Pulmonary artery endothelial cell (primary cell): ENCODE results near the gene SMIM7. TPM values are rescaled to one million over a fixed set of nuclear protein-coding genes. Genes with fewer than 3 reads are reported as not detected.
"Not testable (repeated sequence)": the region's sequence is repeated elsewhere in the genome, so short reads cannot be mapped to it uniquely, and the experiment has no call there.

Experiments used
- DNase-seq: peaks from one replicate; pipeline ENCODE4 v3.0.0-alpha.2; 2011; ENCODE audit warnings: low read depth, low spot score
- total RNA-seq: library from RNA; depleted of rRNA; stranded (reverse); fragments of >200 nt; gene quantifications from 2 replicates; pipeline ENCODE4 v1.2.3, GENCODE V29; 2014

The SMIM7 gene
- total RNA-seq, 1 donor from 2014 or later: 34.0 TPM

DNA sequence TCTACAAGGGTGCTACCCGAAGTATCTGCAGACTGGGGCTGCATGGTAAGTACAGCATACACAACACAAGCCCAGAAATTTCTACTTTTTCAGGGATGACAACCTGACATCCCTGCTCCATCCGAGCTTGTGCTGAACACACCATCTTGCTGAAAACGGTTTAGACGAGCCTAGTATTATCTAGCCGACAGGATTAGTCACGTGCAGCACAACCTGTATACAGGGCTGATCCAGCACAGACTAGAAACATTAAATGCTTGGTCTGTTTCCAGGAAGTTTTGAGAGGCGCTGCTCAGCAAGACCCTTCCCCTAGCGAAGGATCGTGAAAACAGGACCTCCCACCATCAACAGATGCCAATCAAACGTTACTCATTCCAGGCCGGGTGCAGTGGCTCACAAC lies 4.2 kb downstream of the SMIM7 start:
- DNase-seq: no peak

DNA sequence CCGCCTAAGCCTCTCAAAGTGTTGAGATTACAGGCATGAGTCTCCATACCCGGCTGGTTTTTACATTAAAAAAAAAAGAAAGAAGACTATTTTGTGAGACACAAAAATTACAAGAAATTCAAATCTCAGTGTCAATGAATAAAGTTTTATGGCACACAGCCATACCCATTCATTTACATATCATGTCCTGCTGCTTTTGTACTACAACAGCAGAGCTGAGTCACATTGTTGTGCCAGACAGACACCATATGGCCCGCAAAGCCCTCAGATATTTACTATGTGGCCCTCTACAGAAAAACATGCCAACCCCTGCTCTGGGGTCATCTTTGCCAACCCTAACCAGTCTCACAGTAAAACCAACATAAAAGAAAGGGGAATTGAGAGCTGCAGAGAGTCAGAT lies 5.3 kb downstream of the SMIM7 start:
- no peak for DNase-seq

DNA sequence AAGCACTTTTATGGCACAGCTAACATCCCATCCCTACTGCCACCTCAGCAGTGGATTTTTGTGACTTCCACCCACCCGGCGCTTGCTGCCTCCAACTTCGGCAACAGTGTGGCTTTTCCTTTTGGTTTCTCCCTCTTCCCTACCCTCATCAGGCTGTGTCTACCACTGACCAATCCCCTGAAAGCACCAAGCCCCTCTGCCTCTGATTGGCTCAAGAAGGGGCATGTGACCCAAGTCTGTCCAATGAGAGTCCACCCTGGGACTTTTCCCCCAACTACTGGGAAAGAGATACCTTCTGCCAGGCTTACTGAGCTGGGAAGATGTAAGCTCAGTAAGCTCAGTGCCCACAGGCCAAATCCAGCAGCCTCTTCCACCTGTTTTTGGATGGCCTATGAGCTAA lies 5.8 kb downstream of the SMIM7 start:
- no peak for DNase-seq

DNA sequence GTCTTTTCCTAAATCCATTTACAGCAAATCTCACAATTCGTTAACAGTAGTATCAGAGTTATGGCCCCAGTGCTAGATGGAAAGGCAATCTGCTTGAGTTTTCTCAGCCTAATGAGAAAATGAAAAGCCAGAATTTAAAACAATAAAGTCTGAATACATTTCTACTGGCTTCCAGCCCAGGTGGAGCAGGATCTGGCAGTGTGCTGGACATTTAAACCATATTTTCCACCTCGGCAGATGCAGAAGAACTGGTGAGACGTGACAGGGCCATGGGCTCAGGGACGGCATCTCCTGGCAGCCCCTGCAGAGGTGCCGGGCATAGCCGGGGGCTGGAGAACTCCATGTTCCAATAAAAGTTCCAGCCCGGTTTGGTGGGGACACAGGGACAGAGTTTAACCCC lies 7.1 kb downstream of the SMIM7 start:
- no peak for DNase-seq

DNA sequence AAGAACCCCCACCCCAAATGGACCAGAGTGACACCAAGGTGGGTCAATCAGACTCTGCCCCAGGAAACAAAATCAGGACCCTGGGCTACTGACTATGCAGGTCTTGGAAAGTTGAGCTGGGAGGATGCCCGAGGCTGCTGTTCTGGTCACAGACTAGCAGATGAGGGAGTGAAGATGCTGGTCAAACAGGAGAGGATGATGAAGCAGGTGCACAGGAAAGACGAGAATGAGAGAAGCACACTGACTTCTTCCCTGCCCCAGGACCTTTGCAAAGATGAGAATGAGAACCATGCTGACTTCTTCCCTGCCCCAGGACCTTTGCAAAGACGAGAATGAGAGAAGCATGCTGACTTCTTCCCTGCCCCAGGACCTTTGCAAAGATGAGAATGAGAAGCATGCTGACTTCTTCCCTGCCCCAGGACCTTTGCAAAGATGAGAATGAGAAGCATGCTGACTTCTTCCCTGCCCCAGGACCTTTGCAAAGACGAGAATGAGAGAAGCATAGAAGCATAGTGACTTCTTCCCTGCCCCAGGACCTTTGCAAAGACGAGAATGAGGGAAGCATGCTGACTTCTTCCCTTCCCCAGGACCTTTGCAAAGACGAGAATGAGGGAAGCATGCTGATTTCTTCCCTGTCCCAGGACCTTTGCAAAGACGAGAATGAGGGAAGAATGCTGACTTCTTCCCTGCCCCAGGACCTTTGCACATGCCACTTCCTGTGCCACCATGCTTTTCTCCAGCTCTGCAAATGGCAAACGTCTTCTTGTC lies 8.3 kb downstream of the SMIM7 start:
- not testable (repeated sequence) for DNase-seq

DNA sequence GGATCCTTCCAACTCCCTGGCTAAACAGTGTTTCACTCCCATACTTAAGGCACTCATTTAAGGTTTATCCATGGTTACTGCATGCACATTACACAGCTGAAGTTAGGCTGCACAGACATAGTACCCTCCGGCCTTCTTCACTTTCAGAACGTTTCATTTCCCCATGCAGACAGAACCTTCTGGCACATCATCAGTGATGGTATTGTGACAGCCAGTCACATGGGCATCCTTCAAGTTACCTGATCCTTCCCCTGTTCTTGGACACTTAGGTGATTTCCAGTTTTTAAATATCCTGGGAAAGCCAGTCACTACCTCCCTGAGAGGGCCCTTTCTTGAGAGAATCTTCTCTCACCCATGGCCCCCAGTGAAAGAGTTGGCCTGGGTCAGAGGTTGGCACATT lies 9.1 kb downstream of the SMIM7 start:
- no peak for DNase-seq

DNA sequence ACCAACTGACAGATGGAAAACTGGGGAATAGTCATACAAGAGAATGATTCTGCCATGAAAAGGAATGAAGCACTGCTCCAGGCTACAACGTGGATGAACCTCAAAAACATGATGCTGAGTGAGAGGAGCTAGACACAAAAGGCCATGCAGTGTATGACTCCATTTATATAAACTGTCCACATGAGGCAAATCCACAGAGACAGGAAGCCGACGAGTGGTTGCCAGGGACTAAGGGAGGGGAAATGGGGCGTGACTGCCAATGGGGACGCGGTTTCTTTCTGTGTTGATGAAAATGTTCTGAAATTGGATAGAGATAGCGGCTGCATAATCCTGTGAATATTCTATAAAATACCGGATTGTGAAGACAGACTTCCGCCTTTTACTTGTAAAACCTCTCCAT lies 10.2 kb downstream of the SMIM7 start:
- no peak for DNase-seq

DNA sequence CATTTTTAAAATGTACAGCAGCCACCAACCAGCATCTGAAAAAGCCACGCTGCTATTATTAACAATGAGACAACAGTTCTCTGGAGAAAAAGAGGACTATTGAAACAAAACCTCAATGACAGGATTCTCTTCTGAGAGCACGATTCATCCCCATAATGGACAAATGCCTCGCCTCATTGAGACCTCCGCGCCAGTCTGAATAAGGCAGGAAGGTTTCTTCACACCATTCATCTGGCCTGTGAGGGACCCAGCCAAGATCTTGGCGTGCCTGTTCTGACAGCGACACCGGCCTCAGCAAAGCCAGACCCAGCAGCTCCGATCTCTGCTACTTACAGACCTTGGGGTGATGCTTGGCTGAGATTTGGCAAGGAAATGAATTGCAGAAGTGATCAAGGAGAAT lies 14.8 kb downstream of the SMIM7 start:
- no peak for DNase-seq

DNA sequence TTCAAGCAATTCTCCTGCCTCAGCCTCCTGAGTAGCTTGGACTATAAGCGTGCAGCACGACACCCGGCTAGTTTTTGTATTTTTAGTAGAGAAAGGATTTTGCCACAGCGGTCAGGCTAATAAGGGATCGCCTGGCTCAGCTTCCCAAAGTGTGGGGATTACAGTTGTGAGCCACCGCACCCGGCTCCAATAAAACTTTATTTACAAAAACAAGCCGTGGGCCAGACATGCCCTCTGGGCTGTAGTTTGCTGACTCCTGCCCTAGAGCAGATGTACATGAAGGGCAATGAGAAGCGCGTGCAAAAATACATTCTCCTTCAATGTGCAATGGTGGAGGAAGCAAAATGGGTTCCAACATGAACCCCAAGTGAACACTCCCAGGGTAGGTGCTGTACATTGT lies 18.2 kb downstream of the SMIM7 start:
- DNase-seq: no peak

DNA sequence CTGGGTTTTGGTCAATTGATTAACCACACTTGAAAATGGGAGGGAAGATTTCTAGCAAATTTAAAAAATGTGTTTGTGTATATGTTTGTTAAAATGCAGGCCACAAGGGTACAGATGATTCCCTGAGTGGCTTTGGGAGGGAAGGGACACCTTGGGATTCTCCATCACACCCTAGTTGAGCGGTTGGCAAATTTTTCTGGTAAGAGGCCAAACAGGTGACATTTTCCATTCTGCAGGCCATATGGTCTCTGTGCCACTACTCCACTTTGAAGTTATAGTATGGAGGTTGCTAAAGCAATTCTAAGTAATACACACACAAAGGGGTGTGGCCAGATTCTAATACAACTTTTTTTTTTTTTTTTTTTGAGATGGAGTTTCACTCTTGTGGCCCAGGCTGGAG lies 19.0 kb downstream of the SMIM7 start:
- DNase-seq: no peak

DNA sequence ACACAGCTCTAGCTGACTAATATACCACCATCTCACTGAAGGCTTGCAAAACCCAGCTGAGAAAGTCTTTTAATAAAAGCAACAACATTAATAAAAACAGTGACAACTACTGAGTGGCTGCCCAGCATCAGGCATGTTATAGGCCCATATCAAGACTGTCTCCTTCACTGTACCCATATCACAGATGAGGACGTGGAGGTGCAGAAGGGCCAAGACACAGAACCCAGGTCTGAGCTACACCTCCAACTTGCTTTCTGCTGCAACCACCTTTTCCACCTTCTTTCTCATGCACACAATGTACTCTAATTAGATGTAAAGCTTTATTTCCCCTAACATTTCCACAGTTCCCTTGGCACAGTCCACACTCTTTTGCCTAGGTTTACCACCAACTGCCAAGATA lies 21.3 kb downstream of the SMIM7 start:
- no peak for DNase-seq

DNA sequence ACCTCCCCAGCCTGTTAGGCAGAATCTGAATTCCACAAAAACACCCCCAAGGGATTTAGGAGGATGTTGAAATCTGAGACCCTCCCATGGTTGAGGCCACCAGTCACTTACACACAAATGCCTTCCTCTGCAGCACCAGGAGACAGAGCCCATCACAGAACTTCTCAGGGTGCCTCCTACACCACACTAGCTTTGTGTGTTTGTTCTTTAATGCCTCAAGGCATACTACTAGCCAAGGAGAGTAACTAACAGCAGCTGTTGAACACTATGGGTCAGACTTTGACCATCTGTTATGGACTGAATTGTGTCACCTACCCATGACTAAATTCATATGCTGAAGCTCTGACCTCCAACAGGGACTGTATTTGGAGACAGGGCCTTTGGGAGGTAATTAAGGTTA lies 22.4 kb downstream of the SMIM7 start:
- no peak for DNase-seq

DNA sequence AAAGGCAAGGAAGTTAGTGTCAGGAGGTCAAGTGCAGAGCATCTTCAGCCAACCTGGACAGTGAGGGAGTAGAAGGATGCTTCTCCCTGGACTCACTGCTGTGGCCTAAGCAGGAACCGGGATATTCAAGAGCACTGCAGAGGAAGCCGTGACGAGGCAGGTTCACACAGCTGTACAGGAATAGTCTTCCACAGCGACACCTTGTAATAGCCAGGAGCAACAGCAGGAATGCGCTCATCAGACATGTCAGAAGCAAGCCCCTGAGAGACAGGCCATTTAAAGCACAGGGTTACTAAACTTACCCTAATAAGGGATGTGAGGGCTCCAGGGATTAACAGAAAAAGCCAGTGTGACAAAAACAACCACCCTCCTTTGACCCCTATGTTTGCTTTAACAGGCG lies 28.5 kb downstream of the SMIM7 start:
- no peak for DNase-seq

DNA sequence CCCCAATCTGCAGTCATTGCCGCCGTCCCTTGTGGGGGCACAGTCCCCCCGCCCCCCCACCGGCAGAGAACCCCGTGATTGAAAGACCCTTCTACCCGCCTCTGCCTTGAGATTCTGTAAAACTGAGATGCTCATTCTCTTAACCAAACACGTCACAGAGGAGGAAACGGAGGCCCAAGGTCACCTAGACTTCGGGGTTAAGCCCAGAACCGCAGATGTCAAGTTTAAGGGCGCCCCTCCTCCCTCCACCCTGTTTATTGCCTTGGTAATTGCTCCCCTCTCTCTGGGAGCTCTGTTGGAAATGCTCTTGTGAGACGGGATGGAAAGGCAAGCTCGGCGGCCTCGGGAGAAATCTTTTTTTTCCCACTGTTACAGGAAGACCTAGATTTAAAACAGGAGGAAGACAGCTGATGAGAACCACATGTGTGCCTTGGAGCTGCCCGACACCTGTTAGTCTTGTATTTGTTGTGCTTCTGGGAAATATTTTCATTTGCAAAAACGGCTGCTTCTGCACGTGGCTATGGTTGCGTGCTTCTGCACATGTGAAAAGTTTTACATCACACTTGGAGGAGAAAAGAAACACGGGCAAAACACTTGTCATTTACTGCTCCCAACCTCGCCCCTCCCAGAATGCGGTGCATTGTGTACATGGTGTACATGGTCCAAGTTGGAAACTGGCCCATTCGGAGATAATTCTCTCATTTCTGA lies 30.8 kb downstream of the SMIM7 start:
- no peak for DNase-seq

DNA sequence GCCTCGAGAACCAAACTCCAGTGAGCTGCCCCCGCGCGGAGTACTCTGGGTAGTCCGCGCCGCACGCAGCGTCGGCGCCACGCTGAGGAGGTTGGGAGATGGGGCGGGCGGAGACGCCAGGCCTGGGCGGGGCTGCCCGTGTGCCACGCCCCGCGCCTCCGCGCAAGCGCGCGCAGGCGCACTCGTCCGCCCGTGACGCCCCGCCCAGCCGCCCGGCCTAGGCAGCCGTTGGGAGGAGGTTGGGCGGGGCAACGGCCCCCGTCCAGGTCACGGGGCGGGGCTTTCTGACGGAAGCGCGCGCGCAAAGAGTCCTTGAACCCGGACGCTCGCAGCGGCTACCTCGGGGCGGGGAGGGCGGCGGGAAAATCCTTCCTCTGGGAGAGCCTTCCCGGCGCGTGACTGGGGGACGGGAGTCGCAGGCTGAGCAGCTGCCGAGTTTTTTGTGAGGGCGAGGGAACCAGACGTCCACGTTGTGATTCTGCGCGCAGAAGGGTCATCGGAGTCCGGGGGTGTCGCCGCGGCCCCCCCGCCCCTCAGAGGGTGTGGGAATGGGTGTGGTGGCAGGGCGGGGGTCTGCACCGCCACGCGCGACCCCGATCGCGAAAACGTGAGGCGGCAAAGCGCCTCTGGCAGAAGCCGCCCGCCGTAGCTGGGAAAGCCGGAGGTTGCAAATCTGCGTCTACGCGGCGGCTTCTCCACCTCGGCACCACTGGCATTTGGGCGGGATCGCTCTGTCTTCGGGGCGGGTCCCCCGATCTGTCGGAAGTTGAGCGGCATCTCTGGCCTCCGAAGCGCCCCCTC lies 31.6 kb downstream of the SMIM7 start, which contains the start of gene MED26:
TSS of gene MED26 (minus strand) at position 22 of the 801 bp plus-strand sequence. CDS start 261 bp downstream, outside the sequence.
- peak; percentile 62 for DNase-seq

DNA sequence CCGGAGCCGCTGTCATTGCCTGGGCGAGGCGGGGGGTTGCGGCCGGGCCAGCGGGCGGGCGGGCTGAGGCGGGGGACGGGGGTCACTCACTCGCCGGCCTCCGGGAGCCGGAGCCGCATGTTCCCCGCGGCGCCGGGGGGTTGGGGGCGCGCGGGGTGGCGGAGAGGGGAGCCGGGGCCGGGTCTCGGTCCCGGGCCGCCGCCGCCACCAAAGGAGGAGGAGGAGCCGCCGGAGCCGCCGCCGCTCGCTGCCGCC lies 32.1 kb downstream of the SMIM7 start:
- no peak for DNase-seq

DNA sequence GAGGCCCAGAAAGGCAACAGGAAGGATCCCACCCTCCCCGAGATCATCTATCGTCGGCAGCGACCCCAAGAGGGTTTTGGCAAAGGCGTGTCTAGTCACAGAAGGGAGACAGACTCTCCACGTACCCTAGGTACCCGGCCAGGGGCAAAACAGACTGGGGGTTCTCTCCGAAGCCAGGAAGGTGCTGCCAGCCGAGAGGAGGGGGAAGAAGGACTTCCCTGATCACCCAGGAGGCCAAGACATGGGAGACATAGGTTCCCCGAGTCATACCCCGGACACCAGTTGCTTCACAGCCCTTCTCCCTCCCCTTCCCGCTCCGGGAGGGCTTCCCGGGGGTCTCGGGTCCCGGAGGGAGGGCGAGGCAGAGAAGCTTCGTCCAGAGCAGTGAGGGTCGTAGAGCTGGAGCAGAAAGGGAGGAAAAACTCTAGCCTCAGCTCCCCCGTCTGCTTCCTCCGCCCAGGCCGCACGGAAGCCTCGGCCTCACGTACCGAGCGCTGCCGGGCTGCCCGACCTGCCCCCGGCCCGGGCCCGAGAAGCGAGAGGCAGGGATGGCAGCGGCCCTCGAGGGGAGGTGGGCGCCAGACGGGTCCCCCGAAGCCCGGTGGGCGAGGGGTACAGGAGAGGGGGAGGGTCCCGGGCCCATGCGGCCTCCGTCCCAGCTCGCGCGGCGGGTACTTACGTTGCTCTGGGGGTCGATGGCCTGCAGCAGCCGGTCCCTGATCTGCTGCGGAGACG lies 32.6 kb downstream of the SMIM7 start:
- no peak for DNase-seq

DNA sequence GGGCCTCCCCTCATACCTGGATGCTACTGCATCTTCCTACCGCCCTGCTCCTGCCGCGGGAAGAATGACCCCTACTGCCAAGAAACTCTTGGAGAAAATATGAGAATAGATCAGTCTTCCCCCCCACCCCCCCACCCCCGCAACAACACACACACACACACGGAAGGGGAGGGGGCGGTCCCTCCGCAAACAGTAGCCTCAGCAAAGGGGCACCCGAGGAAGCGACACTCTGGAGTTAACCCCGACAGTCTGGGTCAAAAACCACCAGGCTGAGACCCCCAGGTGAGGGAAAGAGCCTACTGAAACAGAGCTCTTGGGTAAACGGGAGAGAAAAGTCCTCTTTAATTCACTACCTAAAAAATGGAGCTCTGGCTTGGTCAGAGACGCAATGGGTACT lies 33.1 kb downstream of the SMIM7 start:
- DNase-seq: no peak

DNA sequence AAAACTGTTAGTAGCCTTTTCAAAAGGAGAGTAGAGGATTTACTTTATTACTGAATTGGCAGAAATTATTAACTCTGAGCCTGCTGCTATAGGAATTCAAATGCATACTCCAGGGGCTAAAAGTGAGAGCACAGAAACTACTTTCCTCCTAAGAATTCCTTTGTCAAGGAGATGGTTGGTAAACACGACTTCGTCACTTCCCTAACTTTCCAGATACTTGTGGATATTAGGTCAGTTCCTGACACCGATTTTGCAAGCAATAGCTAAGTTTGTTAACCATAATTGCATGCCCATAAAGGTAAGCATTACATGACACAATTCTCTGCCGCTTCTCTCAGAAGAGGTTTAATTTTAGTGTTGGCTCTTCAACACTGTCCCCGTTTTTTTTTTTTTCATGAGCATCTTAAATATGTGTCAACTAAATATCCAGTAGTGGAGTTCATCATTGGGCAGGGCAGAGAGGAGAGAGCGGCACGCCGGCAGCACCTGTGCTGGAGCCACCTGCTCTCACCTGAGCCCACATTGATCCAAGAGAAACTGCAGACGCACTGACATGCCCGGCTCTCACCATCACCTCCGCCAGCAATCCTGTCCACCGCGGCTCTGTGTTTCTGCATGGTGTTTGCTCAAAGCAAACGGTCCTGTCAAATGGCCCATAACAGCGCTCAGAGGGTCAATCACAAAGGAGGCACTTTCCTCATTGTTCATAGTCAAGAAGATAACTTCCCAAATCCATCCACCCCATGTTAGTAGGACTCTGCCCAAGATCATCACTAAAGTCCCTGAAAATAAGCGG lies 34.6 kb downstream of the SMIM7 start:
- DNase-seq: no peak

DNA sequence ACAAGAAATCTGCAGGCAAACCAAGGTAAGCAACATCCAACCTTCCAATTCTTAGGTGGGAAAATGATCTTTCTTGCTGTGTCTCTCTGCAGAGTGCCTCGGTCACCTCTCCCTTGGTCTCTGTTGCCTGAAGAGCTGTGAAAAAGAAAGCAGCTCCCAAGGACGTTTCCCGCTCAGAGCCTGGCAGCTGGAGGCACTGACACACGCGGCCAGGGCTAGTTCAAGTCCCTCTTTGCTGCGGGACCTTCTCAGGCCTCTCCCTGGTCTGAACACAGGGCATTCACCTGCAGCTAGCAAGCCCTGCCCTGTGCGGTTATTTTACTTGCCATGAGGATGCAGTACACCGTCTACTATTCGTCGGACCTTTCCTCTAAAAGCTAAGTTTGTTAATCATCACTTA lies 35.7 kb downstream of the SMIM7 start:
- DNase-seq: no peak

DNA sequence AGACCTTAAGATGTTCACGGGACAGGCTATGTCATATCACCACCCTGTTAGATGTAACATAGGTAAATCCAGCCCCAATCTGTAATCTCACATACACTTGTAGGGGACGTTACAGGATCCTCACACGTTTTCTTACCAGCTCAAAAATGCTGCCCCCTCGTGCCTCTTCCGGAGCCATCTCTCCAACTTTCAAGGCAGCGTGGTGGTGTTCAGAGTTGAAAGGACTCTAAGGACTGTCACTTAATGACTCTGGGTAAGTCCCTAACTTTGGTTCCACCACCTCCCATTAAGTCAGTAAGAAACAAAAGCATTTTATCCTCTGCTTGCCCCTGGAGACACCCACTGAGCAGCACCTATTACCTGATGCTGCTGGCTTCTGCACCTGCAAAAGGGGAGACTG lies 36.4 kb downstream of the SMIM7 start:
- DNase-seq: no peak
